CD4-positive, alpha-beta T cell treated with Interleukin-1 beta for 1 hour (primary cell): ENCODE results near the gene CMTM2.
"Not testable (repeated sequence)": the region's sequence is repeated elsewhere in the genome, so short reads cannot be mapped to it uniquely, and the experiment has no call there.

Experiments used
- DNase-seq, 2 donors: peaks; one replicate each; pipeline ENCODE4 v3.0.0-alpha.2; 2020 to 2022

Gene CMTM2

DNA sequence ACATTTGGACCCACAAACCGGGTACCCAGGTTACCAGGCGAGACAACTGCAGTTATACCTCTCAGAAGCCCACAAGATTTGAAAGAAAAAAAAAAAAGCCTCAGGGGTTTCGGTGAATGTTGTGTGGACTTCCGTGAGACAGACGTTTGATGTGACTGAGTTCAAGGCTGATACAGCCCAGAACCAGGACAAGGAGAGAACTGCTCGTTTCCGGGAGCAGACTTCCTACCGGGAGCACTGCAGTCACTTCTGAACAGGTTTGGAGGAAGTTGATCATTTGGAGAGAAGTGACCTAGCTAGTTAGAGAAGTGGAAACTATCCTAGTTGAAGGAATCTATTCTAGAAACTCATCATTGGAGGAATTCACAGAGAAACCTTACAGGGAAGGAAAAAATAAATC is 26.0 kb upstream of the CMTM2 start:
- peak in 1 of 2 donors; percentile 15 for DNase-seq

DNA sequence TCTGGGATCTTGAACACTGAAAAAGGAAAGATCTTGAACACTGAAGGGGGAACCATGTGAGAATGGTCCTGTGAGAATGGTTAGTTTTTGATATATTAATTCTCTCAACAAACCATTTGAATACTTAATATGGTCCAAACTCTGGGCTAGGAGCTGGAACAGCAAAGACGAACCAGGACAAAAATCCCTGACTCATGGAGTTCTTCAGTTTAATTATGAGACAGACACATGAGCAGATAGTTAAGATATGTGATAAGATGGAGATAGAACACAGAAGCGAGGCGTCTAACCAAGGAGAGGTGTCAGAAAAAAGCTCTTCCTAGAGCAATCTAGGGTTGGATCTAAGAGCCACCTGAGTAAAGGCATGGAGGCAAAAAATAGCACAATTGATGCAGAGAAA is 25.2 kb upstream of the CMTM2 start:
- no peak for DNase-seq

DNA sequence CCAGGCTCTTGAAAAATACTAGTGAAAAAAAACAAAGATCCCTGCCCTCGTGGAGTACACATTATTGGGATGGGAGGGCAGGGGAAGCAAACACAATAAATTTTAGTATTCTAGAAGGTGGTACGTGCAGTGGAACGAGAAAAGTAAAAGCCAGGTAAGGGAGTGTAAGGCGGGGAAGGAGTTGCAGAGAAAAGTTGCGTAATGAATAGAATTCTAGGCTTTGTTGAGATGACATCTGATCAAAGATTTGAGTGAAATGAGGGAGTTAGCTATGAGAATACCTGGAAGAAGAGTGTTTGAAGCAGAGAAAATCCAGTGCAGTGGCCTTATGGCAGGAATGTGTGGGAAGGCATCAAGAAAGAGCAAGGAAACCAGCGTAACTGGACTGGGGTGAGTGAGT is 24.8 kb upstream of the CMTM2 start:
- no peak for DNase-seq

DNA sequence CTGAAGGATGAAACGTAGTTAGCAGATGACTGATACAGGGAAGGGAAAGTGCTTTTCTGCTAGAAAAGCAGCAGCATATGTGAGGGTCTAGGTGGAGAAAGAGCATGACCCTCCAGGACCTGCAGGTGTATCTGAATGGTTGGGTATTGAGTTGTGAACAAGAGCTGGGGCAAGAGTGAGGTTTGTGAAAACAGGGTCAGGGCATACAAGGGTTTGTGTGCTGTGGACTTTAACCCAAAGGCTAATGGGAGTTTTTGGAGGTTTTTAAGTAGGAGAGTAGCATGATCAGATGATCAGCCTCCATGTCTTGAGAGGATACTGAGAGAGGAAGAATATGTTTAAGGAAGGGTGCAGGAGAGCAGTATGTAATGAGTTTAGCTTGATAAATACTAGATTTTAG is 19.2 kb upstream of the CMTM2 start:
- DNase-seq, result no peak

DNA sequence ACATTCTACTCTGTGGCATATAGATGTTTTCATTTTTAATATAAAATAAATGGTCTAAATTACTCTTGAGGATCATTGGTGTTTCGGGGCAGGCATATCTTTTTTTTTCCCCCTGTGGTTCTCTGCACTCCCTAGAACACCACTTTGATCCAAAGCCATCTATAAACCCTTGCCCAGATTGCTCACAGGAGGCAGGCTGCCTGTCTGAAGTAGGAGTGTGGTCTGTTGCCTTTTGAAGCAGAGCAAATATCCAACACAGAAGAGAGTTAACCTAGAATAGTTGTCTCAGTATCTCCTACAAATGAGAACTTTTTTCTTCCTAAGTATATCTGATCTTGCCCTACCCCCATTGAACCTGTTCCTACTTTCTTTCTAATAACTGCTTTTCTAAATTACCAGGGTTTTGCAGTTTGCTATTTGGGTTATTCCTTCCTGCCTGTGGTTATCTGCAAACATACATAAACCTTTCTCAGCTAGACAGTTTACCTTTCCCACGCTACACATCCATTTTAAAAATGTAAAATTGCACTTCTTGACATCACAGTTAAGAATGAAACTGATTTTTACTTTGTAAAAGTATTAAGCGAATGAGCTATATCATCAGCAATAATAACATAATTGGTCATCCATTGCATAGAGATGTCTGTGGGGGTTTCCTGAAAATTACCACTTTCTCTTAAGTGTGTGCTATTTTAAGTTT is 17.7 kb upstream of the CMTM2 start:
- DNase-seq, result no peak

DNA sequence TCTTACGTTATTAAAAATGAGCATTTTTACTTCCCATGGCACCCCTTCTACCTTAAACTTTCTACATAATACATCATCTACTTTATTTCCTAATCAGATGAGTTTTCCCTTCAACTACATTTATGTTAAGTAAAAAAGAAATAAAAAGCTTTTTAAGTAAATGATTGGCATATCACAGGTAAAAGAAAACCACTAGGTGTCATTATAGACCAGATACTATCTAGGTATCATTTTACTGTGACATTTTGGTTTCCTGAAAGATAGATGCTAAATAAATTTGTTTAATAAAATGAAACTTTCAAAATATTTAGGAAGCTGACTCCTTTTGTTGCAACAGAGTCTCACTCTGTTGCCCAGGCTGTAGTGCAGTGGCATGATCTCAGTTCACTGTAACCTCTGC is 16.9 kb upstream of the CMTM2 start:
- DNase-seq, result peak in 1 of 2 donors; percentile 31

DNA sequence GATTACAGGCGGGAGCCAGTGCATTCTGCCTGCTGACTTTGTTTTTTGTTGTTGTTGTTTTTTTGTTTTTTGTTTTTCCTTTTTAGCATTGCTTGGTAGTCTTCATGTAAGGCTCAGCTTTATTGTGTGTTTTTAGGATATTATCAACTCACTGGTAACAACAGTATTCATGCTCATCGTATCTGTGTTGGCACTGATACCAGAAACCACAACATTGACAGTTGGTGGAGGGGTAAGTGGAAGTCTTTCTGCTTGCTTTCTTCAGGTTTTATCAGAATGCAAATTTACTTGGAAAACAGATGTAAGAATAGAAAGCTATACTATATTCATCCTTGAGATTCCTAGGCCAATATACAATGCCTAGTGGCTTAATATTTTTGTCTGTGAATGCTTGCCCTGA is 16.3 kb upstream of the CMTM2 start:
- DNase-seq, result no peak

DNA sequence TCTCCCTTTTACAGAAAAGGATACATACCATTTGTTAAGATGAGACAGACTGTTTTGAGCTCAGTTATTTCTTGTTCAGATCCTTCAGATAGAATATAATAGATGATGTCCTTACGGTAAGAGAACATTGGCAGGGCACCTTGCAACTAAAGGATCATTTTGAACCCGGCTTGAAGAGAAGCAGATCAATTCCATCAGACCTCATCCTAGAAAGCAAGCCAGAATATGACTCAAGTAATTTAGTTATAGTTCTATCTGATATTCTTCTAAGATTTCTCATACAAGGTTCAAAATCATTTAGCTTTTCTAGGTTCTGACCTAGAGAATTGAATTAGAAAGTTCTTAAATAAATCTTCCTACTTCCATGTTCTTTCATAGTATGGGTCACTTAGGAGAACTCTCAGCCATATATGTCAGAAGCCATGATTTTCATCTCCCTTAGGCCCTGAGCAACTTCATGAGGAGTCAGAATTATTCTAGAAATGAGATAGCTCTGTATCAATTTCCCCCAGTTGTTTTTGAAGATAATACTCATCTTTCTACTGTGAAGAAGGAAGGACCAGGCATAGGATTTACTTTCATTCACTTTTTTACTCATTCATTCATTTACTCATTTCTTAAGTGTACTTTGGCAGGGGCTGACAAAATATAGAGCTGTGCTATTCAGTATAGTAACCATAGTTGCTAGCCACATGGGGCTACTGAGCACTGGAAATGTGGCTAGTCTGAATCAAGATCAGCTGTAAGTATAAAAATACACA is 15.5 kb upstream of the CMTM2 start:
- no peak for DNase-seq

DNA sequence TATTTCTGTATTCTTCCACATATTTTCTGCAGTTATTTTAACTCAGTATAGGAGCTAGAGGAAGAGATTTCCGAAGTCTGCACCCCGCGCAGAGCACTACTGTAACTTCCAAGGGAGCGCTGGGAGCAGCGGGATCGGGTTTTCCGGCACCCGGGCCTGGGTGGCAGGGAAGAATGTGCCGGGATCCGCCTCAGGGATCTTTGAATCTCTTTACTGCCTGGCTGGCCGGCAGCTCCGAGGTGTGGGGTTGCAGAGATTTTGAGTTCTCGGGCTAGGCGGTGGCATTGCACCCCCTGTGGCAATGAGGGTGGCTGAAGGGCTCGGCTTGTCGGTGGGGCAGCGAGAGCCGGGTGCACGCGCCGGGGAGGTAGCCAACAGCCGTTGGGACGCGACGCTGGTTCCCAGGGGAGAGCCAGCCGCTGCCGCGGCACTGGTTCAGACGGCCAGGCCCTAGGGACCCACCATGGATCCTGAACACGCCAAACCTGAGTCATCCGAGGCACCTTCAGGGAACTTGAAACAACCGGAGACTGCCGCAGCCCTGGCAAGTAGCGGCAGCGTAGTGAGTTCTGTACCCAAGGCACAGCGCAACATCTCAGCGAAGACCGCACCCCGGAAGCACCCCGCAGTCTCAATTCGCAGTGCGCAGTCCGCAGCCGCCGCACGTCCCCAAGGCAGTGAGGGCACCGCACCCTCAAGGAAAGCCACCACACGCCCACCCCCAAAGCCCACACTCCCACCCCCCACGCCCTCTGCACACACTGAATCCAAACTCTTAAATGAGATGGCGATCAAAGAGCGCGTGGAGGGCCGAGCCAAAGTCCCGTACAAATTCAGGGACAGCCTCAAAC is 13.0 kb upstream of the CMTM2 start, which contains the start of gene CMTM1:
CMTM1 (plus strand) TSS at position 389 of the 851 bp plus-strand sequence; CDS start at position 464, 75 bp downstream.
- DNase-seq, result no peak

DNA sequence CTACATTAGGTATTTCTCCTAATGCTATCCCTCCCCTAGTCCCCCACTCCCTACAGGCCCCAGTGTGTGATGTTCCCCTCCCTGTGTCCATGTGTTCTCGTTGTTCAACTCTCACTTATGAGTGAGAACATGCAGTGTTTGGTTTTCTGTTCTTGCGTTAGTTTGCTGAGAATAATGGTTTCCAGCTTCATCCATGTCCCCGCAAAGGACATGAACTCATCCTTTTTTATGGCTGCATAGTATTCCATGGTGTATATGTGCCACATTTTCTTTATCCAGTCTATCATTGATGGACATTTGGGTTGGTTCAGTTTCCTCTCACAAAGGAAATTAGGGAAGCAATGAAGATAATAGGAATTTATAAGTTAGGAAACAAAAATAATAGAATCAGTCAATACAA is 12.0 kb upstream of the CMTM2 start:
- not testable (repeated sequence) for DNase-seq

DNA sequence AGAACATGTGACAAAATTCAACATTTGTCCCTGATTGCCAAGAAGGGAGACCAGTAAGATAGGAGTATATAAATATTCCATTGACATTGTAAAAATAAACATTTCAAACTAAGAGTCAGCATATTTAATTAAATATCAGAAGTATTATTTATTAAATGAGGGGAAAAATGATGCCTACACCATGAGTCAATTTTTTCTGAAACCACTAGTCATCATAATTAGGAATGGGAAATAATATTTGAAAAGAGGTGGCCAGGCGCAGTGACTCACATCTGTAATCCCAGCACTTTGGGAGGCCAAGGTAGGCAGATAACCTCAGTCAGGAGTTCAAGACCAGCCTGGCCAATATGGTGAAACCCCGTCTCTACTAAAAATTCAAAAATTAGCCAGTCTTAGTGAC is 10.9 kb upstream of the CMTM2 start:
- DNase-seq, result no peak

DNA sequence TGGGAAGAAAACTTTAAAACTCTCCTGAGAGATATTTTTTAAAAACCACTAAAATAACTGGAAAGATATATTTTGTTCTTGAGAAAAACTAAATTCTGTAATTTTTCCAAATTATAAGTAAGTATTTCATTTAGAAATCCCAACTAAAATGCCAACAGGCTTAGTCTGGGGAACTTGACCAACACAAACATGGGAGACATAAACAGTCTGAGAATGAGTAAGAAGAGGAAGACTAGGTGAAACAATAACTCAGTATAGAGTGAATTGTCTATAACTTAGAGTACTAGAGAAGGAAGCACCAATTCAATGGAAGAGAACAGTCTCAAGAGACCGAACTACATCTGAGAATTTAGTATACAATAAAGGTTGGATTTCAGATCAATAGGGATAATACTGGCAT is 10.1 kb upstream of the CMTM2 start:
- no peak for DNase-seq

DNA sequence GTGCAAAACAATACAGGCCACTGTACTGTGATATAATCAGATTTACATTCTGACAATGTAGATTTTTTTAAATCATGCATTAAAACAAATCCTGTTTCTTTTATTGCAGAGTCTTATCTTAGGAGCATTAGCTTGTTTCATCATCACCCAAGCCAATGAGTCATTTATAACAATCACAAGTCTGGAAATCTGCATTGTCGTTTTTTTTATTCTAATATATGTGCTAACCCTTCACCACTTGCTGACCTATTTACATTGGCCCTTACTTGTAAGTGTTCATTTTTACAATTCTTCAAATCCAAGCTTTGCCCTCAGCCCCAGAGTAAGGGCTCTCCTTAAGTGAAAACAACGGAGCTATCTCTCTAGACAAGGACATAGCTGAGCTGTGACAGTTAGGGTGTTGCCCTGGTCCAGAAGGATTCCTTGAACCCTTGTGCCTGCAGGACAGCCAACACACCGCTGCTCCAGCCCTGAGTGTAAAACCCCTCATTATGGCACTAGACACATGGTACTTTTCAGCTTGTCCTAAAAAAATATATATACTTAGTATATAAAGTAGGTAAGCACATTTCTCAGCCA is 9.3 kb upstream of the CMTM2 start:
- no peak for DNase-seq

DNA sequence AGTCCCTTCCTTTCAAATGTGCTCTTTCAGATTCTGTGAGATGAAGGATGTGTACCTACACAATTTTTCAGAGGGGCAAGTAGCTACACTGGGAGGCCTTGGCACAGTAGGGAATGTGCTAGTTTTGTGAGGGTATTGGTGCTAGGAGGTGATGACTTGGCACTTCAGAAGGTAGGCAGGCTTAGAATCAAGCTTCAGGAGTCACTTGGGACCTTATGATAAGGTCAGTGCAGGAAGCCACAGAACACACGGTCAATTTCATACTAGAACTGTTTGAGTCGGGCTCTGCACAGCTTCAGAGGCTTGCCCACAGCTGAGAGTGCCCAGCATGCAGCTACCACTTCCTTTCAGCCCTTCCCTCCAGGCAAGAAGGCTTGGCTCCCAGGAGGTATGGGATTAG is 6.9 kb upstream of the CMTM2 start:
- DNase-seq, result no peak

DNA sequence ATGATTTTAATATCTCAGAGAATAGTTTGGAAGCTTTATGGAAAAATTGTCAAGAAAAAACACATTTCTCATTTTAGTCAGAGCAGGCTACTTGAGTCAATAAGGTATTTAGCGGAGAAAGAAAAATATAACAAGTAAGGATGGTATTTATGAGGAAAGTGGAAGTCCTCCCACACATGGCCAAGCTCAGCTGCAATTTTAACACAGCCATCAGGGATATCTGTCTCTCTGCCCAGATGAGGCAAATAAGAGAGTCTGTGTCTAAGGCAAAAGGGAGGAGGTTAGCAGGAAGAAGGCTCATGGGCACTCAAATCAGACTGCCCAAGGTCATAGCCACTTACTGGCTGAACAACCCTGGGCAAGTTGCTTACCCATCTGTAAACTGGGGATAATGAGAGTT is 5.2 kb upstream of the CMTM2 start:
- DNase-seq, result no peak

DNA sequence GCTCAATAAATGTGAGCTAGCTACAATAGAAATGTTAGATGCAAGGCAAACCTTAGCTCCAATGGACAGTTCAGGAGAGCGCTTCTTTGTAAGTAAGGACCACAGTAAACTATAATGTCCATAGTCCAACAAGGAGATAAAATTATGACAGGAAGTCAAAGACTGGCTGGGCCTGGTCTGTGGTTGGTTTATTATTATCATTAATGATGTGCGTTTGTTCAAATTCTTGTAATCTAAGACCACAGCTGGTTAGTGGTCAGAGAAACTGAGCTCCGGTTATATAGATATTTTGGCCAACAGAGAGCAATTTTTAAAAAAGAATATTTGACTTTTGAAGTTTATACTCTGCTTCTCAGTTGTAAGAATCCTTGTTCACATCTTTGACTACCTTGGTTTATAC is 4.7 kb upstream of the CMTM2 start:
- no peak for DNase-seq

DNA sequence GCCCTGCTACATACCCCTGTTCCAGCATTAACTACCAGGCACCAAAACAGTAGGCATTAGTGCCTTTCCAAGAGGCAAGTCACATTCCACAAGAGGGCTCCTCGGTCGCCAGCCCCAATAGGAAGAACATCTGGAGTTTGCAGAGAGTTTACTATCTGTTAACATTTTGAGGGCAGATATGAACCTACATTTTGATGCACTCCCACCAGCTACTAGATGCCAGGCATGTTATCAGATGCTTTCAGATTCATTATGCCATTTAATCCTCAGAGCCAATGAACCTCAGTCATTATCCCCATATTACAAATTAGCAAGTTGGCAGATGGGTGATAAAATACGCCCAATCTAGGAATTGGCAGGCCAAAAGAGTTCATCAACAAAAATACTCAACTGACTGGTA is 4.2 kb upstream of the CMTM2 start:
- no peak for DNase-seq

DNA sequence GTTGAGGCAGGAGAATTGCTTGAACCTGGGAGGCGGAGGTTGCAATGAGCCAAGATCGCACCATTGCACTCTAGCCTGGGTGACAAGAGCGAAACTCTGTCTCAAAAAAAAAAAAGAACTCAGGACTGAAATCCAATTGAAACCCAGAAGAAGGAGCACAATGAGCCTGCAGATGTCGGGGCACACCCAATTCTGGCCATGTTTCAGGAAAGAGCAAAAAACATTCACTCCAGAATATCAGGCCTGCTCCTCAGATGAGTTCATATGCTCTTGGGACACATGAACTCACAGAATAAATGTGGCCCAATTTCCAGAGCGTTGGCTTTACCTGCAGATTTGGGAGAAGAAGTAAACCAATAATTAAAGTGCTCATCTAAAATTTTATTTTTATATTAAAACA is 3.0 kb upstream of the CMTM2 start:
- DNase-seq, result no peak

DNA sequence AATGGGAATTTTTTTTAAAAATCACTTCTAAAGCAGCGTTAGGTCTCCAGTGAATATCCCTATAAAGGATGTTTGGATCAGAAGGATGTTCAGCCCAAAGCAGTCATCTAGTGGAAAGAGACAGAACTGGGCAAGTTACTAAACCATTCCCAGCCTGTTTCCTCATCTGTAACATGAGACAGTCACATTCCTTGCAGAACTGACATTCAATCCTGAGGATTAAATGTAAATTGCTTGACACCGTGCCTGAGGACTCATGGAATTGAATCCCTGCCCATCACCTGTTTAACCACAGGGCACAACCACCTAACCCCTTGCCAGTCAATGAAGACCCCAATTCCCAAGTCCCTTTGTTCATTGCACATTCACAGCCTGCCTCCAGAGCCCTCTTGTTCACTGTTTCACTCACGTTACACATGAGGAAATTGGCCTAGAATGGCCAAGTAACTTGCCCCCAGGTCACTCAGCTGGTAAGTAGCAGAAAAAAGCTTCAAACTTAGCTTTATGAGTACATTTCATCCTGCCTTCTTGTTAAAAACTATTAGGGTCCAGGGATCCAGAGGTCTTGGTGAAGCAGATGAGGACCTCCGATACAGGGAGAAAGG is 1.4 kb downstream of the CMTM2 start:
- DNase-seq, result no peak

DNA sequence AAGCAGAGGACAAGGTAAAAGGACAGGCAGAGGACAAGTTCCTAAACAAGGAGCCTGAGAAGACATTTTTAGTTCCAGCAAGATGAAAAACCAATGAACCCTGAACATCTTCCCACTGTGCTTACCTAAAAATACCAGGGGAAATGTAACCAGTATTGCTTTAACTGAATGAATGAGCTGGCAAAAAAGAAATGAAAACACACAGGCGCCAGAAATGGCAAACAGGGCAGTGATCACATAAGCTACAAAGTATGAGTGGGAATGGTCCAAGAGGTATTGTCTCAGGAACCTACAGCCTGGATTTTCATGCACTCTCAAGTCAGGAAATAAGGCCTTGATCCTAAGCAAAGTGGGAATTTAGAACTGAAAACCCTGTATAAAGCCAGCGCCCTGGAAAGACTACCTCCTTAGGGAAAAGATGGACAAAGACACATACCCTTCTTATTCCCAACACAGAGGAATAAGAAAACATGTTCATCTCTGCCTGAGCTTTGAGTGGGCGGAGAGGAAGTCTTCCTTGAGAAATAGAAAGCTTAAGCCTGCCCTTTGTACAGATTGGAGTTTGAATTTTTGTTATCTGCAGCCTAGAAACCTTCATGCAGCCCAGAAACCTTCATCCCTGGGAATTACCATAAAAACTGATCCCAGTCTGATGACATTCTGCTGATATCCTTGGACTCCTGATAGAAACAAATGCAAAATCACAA is 2.1 kb downstream of the CMTM2 start:
- no peak for DNase-seq

DNA sequence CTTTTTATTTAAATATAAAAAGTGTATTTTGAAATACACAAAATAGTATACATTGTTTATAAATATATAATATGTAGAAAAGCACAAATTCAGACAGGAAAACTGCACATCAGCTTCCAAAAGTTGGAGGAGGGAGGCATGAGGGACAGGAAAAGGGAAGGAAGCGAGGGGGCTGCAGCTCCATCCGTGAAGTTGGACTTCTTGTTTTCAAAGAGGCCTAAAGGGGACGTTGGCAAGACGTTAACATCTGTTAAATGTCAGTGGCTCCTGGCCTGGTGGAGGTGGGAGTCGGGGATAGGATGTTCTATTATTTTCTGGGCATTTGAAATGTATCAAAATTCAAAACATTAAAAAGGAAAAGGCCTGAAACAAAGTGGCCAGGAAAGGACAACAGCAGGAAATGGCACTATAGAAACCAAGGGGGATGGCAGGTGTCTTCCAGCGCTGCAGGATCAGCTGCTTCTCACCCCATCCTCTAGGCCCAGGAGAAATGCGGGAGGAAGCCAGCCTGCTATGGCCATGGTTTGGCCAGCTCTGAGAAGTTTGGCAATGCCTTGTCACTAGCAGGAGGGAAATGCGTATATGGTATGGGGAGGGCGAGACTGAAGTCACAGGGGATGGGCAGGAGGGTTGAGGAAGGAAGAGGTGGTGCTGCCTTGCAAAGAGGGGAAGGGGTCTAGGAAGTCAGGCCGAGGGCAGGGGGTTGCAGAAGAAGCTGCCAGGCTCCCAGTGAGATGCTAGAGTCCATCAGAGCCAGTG is 6.4 kb downstream of the CMTM2 start:
- peak in 1 of 2 donors; percentile 22 for DNase-seq
